DOHH2 (cell line): ENCODE data around the gene SH3RF3.

ENCODE experiments used
- H3F3A ChIP-seq: fragments of 200-600 bp; sonication (generic), shearing (Covaris generic); 2 replicates; pipeline ENCODE4 v1.6.0; 2016; ENCODE audit warnings: antibody characterized with exemption, mild to moderate bottlenecking; ENCODE audit not compliant: control insufficient read depth, insufficient read depth
- H3K27ac ChIP-seq: fragments of 200-600 bp; sonication (generic); 2 replicates; pipeline ENCODE4 v1.5.1; 2014; ENCODE audit warnings: low read depth, mild to moderate bottlenecking, low read length, moderate library complexity
- H3K27me3 ChIP-seq: fragments of 200-600 bp; sonication (generic); 2 replicates; pipeline ENCODE4 v1.6.1; 2014; ENCODE audit warnings: mild to moderate bottlenecking, low read length, mixed read lengths; ENCODE audit not compliant: control insufficient read depth
- H3K36me3 ChIP-seq: fragments of 200-600 bp; sonication (generic); 2 replicates; pipeline ENCODE4 v1.6.1; 2014; ENCODE audit warnings: mild to moderate bottlenecking, low read length, moderate library complexity, mixed read lengths; ENCODE audit not compliant: control insufficient read depth
- H3K4me1 ChIP-seq: fragments of 200-600 bp; sonication (generic); 2 replicates; pipeline ENCODE4 v1.6.1; 2014; ENCODE audit warnings: mild to moderate bottlenecking, low read length, mixed read lengths; ENCODE audit not compliant: control insufficient read depth
- H3K4me2 ChIP-seq: fragments of 200-600 bp; sonication (generic); 2 replicates; pipeline ENCODE4 v1.6.0; 2014; ENCODE audit warnings: mild to moderate bottlenecking, low read length, moderate library complexity
- H3K4me3 ChIP-seq: fragments of 200-600 bp; sonication (generic); 2 replicates; pipeline ENCODE4 v1.5.1; 2014; ENCODE audit warnings: mild to moderate bottlenecking, low read length, mixed read lengths
- H3K79me2 ChIP-seq: fragments of 200-600 bp; sonication (generic); 2 replicates; pipeline ENCODE4 v1.6.1; 2014; ENCODE audit warnings: mild to moderate bottlenecking, low read length, mixed read lengths; ENCODE audit not compliant: control insufficient read depth
- H3K9me2 ChIP-seq: fragments of 200-600 bp; sonication (generic); replicated peaks from 2 replicates; pipeline ENCODE4 v1.6.1; 2014; ENCODE audit warnings: mild to moderate bottlenecking, low read length, mixed read lengths; ENCODE audit not compliant: control insufficient read depth
- H3K9me3 ChIP-seq: fragments of 200-600 bp; sonication (generic); 2 replicates; pipeline ENCODE4 v1.6.1; 2014; ENCODE audit warnings: antibody characterized with exemption, low read length, mixed read lengths; ENCODE audit not compliant: control insufficient read depth, insufficient read depth
- H4K20me1 ChIP-seq: fragments of 200-600 bp; sonication (generic); 2 replicates; pipeline ENCODE4 v1.6.0; 2014; ENCODE audit warnings: low read depth, mild to moderate bottlenecking, antibody characterized with exemption, low read length, moderate library complexity; ENCODE audit not compliant: control insufficient read depth, insufficient read depth
- CTCF ChIP-seq: fragments of 200-600 bp; sonication (generic); IDR thresholded peaks from one replicate; pipeline ENCODE4 v1.5.1; 2014; ENCODE audit warnings: antibody characterized with exemption, mild to moderate bottlenecking, low read depth, low read length; ENCODE audit not compliant: poor library complexity, severe bottlenecking
- EZH2phosphoT487 ChIP-seq: fragments of 200-600 bp; sonication (generic); IDR thresholded peaks from 2 replicates; pipeline ENCODE4 v1.6.1; 2017; ENCODE audit warnings: borderline replicate concordance, mild to moderate bottlenecking, antibody characterized with exemption, low read length, moderate library complexity, mixed read lengths

The SH3RF3 gene

DNA sequence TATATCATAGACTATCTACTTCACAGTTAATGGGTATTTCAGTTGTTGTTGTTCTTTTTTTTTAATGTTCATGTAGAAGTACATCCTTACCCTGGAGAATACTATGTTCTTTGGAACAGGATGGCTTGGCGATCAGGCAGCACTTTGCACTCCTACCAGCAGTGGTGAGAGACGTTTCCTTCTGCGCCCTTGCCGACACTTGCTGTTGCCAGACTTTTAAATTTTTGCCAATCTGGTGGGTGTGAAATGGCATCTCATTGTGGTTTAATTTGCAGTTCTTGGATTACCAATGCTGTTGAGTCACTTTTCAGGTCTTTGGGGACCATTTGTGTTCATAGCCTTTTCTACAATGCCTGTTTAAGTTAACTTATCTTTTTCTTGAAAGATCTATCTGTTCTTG lies 197.3 kb downstream of the SH3RF3 start:
- Histone ChIP-seq H3K4me2 (no peak overlapping the region), H3K36me3 (no peaks in the 10 kb centered on the region), H3K9me2 (no peaks in the 10 kb centered on the region), H3K27ac (no peak overlapping the region), H3K27me3 (0 out of 2 replicates have a peak, but pooled peaks cover 3% of the 10 kb centered on the region), H4K20me1 (no peaks in the 10 kb centered on the region), H3K4me1 (no peaks in the 10 kb centered on the region), H3F3A (no peaks in the 10 kb centered on the region), H3K9me3 (no peaks in the 10 kb centered on the region), H3K79me2 (no peaks in the 10 kb centered on the region), H3K4me3 (no peak overlapping the region)
- no peak for TF ChIP-seq CTCF
- no peak for TF ChIP-seq EZH2phosphoT487

GRCh38 chr2:109330056-109330455 lies 201.1 kb downstream of the SH3RF3 start:
- H3K4me2 ChIP-seq, result no peak overlapping the region
- 0 out of 2 replicates have a peak, but pooled peaks cover 5% of the 10 kb centered on the region for H3K4me1 ChIP-seq
- H3K27ac ChIP-seq, result no peak overlapping the region
- H3K36me3 ChIP-seq, result no peaks in the 10 kb centered on the region
- H3K9me3 ChIP-seq, result no peaks in the 10 kb centered on the region
- no peak overlapping the region for H3K4me3 ChIP-seq
- TF ChIP-seq EZH2phosphoT487 (no peak), CTCF (no peak)
- no peaks in the 10 kb centered on the region for H3F3A ChIP-seq
- H3K27me3 ChIP-seq, result peaks cover 17% of the 10 kb centered on the region; the same call in 1 of the 2 replicates
- no peaks in the 10 kb centered on the region for H3K79me2 ChIP-seq
- H4K20me1 ChIP-seq, result no peaks in the 10 kb centered on the region
- H3K9me2 ChIP-seq, result no peaks in the 10 kb centered on the region

DNA sequence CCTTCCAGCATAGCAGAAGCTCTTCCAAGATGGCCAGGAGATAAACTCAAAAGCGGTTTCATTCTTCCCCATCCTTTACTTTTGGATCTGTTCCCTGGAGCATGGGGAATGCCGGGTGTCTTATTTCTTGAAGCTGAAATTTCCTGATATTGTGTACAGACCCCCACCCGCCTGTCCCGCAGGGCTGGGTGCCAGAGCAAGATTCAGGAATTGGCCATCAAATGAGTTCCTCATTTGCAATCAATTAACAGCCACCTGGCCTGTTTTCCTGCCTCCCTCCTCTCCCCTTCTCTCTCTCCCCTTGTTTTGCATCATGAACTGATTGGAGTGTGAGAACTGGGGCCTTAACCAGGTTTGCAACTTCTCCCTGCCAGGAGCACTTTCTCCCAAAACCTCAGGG lies 202.1 kb downstream of the SH3RF3 start:
- no peaks in the 10 kb centered on the region for H3K9me3 ChIP-seq
- H3K4me1 ChIP-seq, result 0 out of 2 replicates have a peak, but pooled peaks cover 5% of the 10 kb centered on the region
- H3K27me3 ChIP-seq, result peaks cover 17% of the 10 kb centered on the region; the same call in 1 of the 2 replicates
- no peaks in the 10 kb centered on the region for H3K9me2 ChIP-seq
- H3F3A ChIP-seq, result no peaks in the 10 kb centered on the region
- no peaks in the 10 kb centered on the region for H3K79me2 ChIP-seq
- H3K4me3 ChIP-seq, result no peak overlapping the region
- TF ChIP-seq CTCF (no peak), EZH2phosphoT487 (no peak)
- H3K4me2 ChIP-seq, result no peak overlapping the region
- no peaks in the 10 kb centered on the region for H3K36me3 ChIP-seq
- H4K20me1 ChIP-seq, result no peaks in the 10 kb centered on the region
- H3K27ac ChIP-seq, result no peak overlapping the region
